BJ (cell line): ENCODE measurements around the gene GTF3C6. TPM values are rescaled to one million over a fixed set of nuclear protein-coding genes. Genes with fewer than 3 reads are reported as not detected.
"Not testable (repeated sequence)": the region's sequence is repeated elsewhere in the genome, so short reads cannot be mapped to it uniquely, and the experiment has no call there.

ENCODE experiments used
- CTCF ChIA-PET: fragments of 350-600 bp; formaldehyde crosslinking; extraction: SDS; loops from one replicate; lab custom pipeline; 2021; ENCODE audit warnings: antibody characterized with exemption, inconsistent platforms; lab: Yijun Ruan, JAX
- POLR2A ChIA-PET: fragments of 300-600 bp; sonication (Branson Sonifier 250); formaldehyde crosslinking; extraction: SDS; loops from one replicate; lab custom pipeline; 2021; ENCODE audit warnings: antibody characterized with exemption; lab: Charles Lee
- DNase-seq: peaks from one replicate; pipeline ENCODE4 v3.0.0-alpha.2; 2011; ENCODE audit warnings: low read depth
- H3K27me3 ChIP-seq: 2 replicates; pipeline ENCODE4 v1.6.0; 2011; ENCODE audit warnings: low read length; ENCODE audit not compliant: control insufficient read depth, insufficient read depth
- H3K36me3 ChIP-seq: 2 replicates; pipeline ENCODE4 v1.5.1; 2011; ENCODE audit warnings: low read length; ENCODE audit not compliant: control insufficient read depth, insufficient read depth
- H3K4me3 ChIP-seq: 2 replicates; pipeline ENCODE4 v1.5.1; 2011; ENCODE audit warnings: low read depth, mild to moderate bottlenecking, control low read depth, low read length
- polyA plus RNA-seq: library from polyadenylated mRNA; depleted of rRNA; stranded (reverse); fragments of >200 nt; gene quantifications from 2 replicates; pipeline ENCODE4 v1.2.3, GENCODE V29; 2011; rRNA removed
- TF ChIP-seq, protein P1 (sequence below): IDR thresholded peaks from 2 replicates; pipeline ENCODE4 v1.5.1; 2011; ENCODE audit warnings: low read depth, mild to moderate bottlenecking, control low read depth, inconsistent platforms, low read length, moderate library complexity; ENCODE audit not compliant: insufficient read depth

The GTF3C6 gene
- polyA plus RNA-seq, 1 experiment = 9.1 TPM

DNA sequence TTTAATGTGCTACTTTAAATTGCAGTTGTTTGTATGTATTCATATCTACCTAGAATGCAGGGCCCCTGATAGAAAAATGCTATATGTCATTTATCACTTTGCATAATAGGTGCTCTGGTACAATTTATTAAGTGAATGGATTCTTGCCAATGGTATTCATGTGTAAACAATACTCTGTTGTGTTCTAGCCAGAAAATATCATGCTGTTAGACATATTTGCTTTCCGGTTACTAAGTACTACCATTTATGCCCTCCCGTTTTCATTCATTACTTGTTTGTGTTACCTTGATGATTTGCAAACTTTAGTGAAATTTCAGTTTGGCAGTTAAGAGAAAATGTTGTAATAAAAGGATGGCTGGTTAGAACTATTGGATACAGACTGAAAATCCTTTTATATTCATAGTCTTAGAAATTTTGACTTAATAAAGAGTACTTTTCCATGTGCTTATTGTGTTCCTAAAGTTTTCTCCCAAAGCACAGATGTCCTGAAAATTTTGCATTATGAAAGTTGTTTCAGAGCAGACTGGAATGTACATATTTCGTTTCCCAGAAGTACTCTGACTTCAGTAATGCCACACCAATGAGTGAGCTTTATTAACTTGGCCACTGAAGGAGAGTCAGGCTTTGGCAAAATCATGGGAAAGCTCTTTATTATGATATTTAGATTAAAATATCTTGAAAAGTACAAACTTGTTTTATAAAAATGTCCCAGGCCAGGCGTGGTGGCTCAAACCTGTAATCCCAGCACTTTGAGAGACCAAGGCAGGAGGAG is 54.8 kb downstream of the GTF3C6 start:
- peaks cover 5% of the 10 kb centered on the region for H3K36me3 ChIP-seq
- H3K27me3 ChIP-seq = no peaks in the 10 kb centered on the region
- CTCF ChIA-PET = interaction anchor here (0.6 to 3.1 kb wide), 4 partner anchors 8 to 275 kb away, joined by 3 to 18 read pairs (median 3); no protein-coding TSS in a partner anchor
- no peak for DNase-seq
- POLR2A ChIA-PET = no interaction called here
- TF ChIP-seq, protein P1, sequence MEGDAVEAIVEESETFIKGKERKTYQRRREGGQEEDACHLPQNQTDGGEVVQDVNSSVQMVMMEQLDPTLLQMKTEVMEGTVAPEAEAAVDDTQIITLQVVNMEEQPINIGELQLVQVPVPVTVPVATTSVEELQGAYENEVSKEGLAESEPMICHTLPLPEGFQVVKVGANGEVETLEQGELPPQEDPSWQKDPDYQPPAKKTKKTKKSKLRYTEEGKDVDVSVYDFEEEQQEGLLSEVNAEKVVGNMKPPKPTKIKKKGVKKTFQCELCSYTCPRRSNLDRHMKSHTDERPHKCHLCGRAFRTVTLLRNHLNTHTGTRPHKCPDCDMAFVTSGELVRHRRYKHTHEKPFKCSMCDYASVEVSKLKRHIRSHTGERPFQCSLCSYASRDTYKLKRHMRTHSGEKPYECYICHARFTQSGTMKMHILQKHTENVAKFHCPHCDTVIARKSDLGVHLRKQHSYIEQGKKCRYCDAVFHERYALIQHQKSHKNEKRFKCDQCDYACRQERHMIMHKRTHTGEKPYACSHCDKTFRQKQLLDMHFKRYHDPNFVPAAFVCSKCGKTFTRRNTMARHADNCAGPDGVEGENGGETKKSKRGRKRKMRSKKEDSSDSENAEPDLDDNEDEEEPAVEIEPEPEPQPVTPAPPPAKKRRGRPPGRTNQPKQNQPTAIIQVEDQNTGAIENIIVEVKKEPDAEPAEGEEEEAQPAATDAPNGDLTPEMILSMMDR = no peak
- H3K4me3 ChIP-seq = no peak overlapping the region

DNA sequence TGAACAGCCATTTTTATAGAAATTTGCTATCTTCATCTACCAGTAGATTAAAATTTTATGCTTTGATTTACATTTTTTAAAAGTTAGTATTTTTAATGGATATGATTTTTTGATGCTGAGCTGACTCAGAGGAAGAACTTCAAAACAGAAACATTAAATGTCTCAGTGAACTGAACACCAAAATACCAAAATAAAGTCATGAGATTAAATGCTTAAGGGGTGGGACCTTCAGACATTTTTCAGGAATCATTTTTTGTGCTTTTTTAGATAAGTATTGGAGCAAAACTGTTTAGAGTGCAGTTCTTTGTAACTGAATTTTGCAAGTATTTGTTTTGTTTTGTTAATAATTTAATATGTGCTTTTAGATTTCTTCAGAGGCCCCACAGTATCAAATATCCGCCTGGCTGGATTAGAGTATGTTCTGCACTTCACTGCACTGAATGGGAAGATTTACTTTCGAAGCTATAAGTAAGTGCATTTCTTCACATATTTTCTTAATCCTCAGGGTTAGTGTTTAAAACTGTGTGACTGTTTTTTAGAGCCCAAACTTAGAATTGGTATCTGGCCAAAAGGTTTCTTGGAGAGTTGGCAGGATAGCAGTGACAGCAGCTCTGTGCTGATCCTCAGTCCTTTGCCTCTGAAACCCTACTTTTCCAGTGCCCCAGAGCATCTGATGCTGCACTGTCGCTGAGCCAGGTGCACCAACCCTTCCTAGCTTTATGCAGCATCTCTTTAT is 57.1 kb downstream of the GTF3C6 start:
- no peak for DNase-seq
- H3K4me3 ChIP-seq = no peak overlapping the region
- ChIA-PET CTCF (interaction anchor here (0.6 to 1.2 kb wide), 2 partner anchors 9 to 11 kb away, joined by 3 read pairs; no protein-coding TSS in a partner anchor), POLR2A (no interaction called here)
- H3K27me3 ChIP-seq = no peaks in the 10 kb centered on the region
- peaks cover 5% of the 10 kb centered on the region for H3K36me3 ChIP-seq
- TF ChIP-seq, protein P1 = no peak

DNA sequence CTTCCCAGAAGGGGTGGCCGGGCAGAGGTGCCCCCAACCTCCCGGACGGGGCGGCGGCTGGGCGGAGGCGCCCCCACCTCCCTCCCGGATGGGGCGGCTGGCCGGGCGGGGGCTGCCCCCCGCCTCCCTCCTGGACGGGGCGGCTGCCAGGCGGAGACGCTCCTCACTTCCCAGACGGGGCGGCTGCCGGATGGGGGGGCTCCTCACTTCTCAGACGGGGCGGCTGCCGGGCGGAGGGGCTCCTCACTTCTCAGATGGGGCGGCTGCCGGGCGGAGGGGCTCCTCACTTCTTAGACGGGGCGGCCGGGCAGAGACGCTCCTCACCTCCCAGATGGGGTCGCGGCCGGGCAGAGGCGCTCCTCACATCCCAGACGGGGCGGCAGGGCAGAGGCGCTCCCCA is 58.7 kb downstream of the GTF3C6 start:
- DNase-seq, H3K36me3 ChIP-seq, CTCF ChIA-PET, H3K27me3 ChIP-seq, POLR2A ChIA-PET, H3K4me3 ChIP-seq: not testable (repeated sequence)

Other genes with a start within 250 kb of the GTF3C6 start
- 11.5 and 18.8 TPM in 2 replicates for gene CDK19, start 143.2 kb upstream of the GTF3C6 start, polyA plus RNA-seq
- 25.9 and 52.7 TPM in 2 replicates for gene AMD1, start 83.9 kb upstream of the GTF3C6 start, polyA plus RNA-seq
- gene RPF2, start 23.3 kb downstream of the GTF3C6 start, polyA plus RNA-seq = 7.8 and 21.2 TPM in 2 replicates
- gene SLC16A10, start 128.8 kb downstream of the GTF3C6 start, polyA plus RNA-seq = not detected in 2 replicates